K562 (cell line): Measurements from ENCODE around the gene ATP8B4.

ENCODE experiments used
- CCAR2 ChIP-seq: fragments of 200-400 bp; formaldehyde crosslinking; IDR thresholded peaks from 2 replicates; pipeline ENCODE4 v1.6.1; 2017; ENCODE audit warnings: mild to moderate bottlenecking, low read depth, low read length
- CHD2 ChIP-seq: IDR thresholded peaks from 2 replicates; pipeline ENCODE4 v1.6.1; 2011; ENCODE audit warnings: low read depth, low read length
- PCBP1 ChIP-seq: fragments of 200-400 bp; formaldehyde crosslinking; IDR thresholded peaks from 2 replicates; pipeline ENCODE4 v1.6.1; 2018; ENCODE audit warnings: mild to moderate bottlenecking, low read depth, low read length; ENCODE audit not compliant: poor library complexity, severe bottlenecking
- POLR2A ChIP-seq: fragments of 450-650 bp; conservative IDR thresholded peaks from 2 replicates; pipeline ENCODE4 v1.6.1; 2016
- SP1 ChIP-seq: sonication (generic); formaldehyde crosslinking; IDR thresholded peaks from 2 replicates; pipeline ENCODE4 v1.8.1; 2022; ENCODE audit warnings: mild to moderate bottlenecking, missing genetic modification reagents
- TCF7L2 ChIP-seq: fragments of 150-350 bp; IDR thresholded peaks from 2 replicates; pipeline ENCODE4 v1.6.1; 2016; ENCODE audit warnings: low read depth, mild to moderate bottlenecking, low read length, moderate library complexity
- ZBTB8A ChIP-seq: fragments of 450-650 bp; IDR thresholded peaks from 2 replicates; pipeline ENCODE4 v1.6.1; 2018; ENCODE audit warnings: mild to moderate bottlenecking, moderate library complexity; ENCODE audit not compliant: partially characterized antibody
- ZNF280B ChIP-seq: fragments of 250-450 bp; sonication (Bioruptor Pico); IDR thresholded peaks from 2 replicates; pipeline ENCODE4 v1.5.1; 2021; ENCODE audit warnings: mild to moderate bottlenecking
- TF ChIP-seq, protein P1 (sequence below): sonication (generic); formaldehyde crosslinking; IDR thresholded peaks from 2 replicates; pipeline ENCODE4 v1.8.0; 2022; ENCODE audit warnings: mild to moderate bottlenecking, low read depth, missing genetic modification reagents

- TF ChIP-seq POLR2A (no peak), PCBP1 (no peak), ZNF280B (CRISPR knock-in tag) (no peak), CHD2 (no peak), TCF7L2 (no peak), ZBTB8A (no peak), SP1 (CRISPR knock-in tag) (no peak), CCAR2 (no peak)
- TF ChIP-seq, protein P1, sequence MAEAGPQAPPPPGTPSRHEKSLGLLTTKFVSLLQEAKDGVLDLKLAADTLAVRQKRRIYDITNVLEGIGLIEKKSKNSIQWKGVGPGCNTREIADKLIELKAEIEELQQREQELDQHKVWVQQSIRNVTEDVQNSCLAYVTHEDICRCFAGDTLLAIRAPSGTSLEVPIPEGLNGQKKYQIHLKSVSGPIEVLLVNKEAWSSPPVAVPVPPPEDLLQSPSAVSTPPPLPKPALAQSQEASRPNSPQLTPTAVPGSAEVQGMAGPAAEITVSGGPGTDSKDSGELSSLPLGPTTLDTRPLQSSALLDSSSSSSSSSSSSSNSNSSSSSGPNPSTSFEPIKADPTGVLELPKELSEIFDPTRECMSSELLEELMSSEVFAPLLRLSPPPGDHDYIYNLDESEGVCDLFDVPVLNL (CRISPR knock-in tag), result no peak
Observed at GRCh38 chr15:50059883-50060282, 59.1 kb downstream of the ATP8B4 start.
